MCF 10A (cell line): ENCODE measurements around the gene KLK2. TPM values are rescaled to one million over a fixed set of nuclear protein-coding genes. Genes with fewer than 3 reads are reported as not detected.

Source experiments
- BruUV-seq: library from RNA; stranded (reverse); fragments of 400-500 nt; replicated peaks from 2 replicates; lab custom pipeline; 2021; lab: Mats Ljungman, UMichigan
- CTCF ChIA-PET: fragments of 300-600 bp; sonication (Branson Sonifier 250); formaldehyde crosslinking; extraction: SDS; loops from one replicate; lab custom pipeline; 2021; ENCODE audit warnings: antibody characterized with exemption, inconsistent platforms; lab: Yijun Ruan, JAX
- POLR2A ChIA-PET: fragments of 300-600, 350-650 bp; sonication (Branson Sonifier 250); formaldehyde crosslinking; extraction: SDS; loops from one replicate; lab custom pipeline; 2020; ENCODE audit warnings: antibody characterized with exemption, inconsistent platforms; lab: Yijun Ruan, JAX
- DNase-seq: peaks from one replicate; pipeline ENCODE4 v3.0.0-alpha.2; 2018; ENCODE audit not compliant: unreplicated experiment
- H3K27ac Mint-ChIP-seq: one replicate; pipeline ENCODE4 v1.8.0; 2022; ENCODE audit warnings: mild to moderate bottlenecking, low read depth, mixed read lengths; ENCODE audit not compliant: unreplicated experiment
- H3K27me3 Mint-ChIP-seq: one replicate; pipeline ENCODE4 v1.8.0; 2022; ENCODE audit warnings: mixed read lengths; ENCODE audit not compliant: insufficient read depth, unreplicated experiment
- H3K36me3 Mint-ChIP-seq: one replicate; pipeline ENCODE4 v1.8.0; 2022; ENCODE audit warnings: mild to moderate bottlenecking, moderate library complexity, mixed read lengths; ENCODE audit not compliant: insufficient read depth, unreplicated experiment
- H3K4me1 Mint-ChIP-seq: one replicate; pipeline ENCODE4 v1.8.0; 2022; ENCODE audit warnings: mixed read lengths; ENCODE audit not compliant: insufficient read depth, unreplicated experiment
- H3K4me3 Mint-ChIP-seq: one replicate; pipeline ENCODE4 v1.8.0; 2022; ENCODE audit warnings: mild to moderate bottlenecking, moderate library complexity, mixed read lengths; ENCODE audit not compliant: unreplicated experiment
- H3K9me3 Mint-ChIP-seq: one replicate; pipeline ENCODE4 v1.8.0; 2022; ENCODE audit warnings: mixed read lengths; ENCODE audit not compliant: unreplicated experiment
- intact Hi-C: fragments of 100-400 bp; cut with micrococcal nuclease; formaldehyde crosslinking; loops from 2 replicates; pipeline ENCODE4 v1.14.1; 2022
- total RNA-seq: library from RNA; stranded (reverse); gene quantifications from 2 replicates; pipeline ENCODE4 v1.2.3, GENCODE V29; 2022
- TF ChIP-seq, protein P1 (sequence below): fragments of 200-600 bp; IDR thresholded peaks from one replicate; pipeline ENCODE4 v1.8.0; 2022; ENCODE audit warnings: antibody characterized with exemption, mild to moderate bottlenecking; ENCODE audit not compliant: unreplicated experiment

Gene KLK2
- total RNA-seq, 1 experiment from 2014 or later = not detected

- no TSS peak for BruUV-seq
- intact Hi-C loops = no loop called here
- TF ChIP-seq, protein P1, sequence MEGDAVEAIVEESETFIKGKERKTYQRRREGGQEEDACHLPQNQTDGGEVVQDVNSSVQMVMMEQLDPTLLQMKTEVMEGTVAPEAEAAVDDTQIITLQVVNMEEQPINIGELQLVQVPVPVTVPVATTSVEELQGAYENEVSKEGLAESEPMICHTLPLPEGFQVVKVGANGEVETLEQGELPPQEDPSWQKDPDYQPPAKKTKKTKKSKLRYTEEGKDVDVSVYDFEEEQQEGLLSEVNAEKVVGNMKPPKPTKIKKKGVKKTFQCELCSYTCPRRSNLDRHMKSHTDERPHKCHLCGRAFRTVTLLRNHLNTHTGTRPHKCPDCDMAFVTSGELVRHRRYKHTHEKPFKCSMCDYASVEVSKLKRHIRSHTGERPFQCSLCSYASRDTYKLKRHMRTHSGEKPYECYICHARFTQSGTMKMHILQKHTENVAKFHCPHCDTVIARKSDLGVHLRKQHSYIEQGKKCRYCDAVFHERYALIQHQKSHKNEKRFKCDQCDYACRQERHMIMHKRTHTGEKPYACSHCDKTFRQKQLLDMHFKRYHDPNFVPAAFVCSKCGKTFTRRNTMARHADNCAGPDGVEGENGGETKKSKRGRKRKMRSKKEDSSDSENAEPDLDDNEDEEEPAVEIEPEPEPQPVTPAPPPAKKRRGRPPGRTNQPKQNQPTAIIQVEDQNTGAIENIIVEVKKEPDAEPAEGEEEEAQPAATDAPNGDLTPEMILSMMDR = no peak
- CTCF ChIA-PET = interaction anchor here (0.6 kb wide), 1 partner anchor 17 kb away, joined by 3 read pairs; no protein-coding TSS in a partner anchor
- H3K27ac Mint-ChIP-seq = no peak overlapping the region
- peaks cover 3% of the 10 kb centered on the region for H3K9me3 Mint-ChIP-seq
- POLR2A ChIA-PET = no interaction called here
- H3K4me1 Mint-ChIP-seq = no peaks in the 10 kb centered on the region
- no peak for DNase-seq
- H3K27me3 Mint-ChIP-seq = peaks cover 25% of the 10 kb centered on the region
- peaks cover 4% of the 10 kb centered on the region for H3K36me3 Mint-ChIP-seq
- H3K4me3 Mint-ChIP-seq = no peak overlapping the region
Measured at GRCh38 chr19:50876456-50876855, 3.2 kb downstream of the KLK2 start.

GRCh38 chr19:50877338-50877737, 4.1 kb downstream of the KLK2 start:
- no TSS peak for BruUV-seq
- Mint-ChIP-seq H3K4me1 (no peaks in the 10 kb centered on the region), H3K4me3 (no peak overlapping the region), H3K9me3 (peaks cover 9% of the 10 kb centered on the region), H3K36me3 (peaks cover 4% of the 10 kb centered on the region), H3K27ac (no peak overlapping the region), H3K27me3 (peaks cover 29% of the 10 kb centered on the region)
- POLR2A ChIA-PET = no interaction called here
- TF ChIP-seq, protein P1 = no peak
- no peak for DNase-seq
- intact Hi-C loops = no loop called here
- CTCF ChIA-PET = no interaction called here

DNA sequence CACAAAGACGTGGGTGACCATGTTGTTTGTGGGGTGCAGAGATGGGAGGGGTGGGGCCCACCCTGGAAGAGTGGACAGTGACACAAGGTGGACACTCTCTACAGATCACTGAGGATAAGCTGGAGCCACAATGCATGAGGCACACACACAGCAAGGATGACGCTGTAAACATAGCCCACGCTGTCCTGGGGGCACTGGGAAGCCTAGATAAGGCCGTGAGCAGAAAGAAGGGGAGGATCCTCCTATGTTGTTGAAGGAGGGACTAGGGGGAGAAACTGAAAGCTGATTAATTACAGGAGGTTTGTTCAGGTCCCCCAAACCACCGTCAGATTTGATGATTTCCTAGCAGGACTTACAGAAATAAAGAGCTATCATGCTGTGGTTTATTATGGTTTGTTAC, 5.6 kb downstream of the KLK2 start:
- Mint-ChIP-seq H3K4me3 (no peak overlapping the region), H3K9me3 (peaks cover 9% of the 10 kb centered on the region), H3K4me1 (no peaks in the 10 kb centered on the region), H3K36me3 (peaks cover 4% of the 10 kb centered on the region), H3K27ac (no peak overlapping the region), H3K27me3 (peaks cover 38% of the 10 kb centered on the region)
- TF ChIP-seq, protein P1 = no peak
- ChIA-PET POLR2A (no interaction called here), CTCF (no interaction called here)
- intact Hi-C loops = no loop called here
- no peak for DNase-seq
- BruUV-seq = no TSS peak

GRCh38 chr19:50880241-50880640, 7.0 kb downstream of the KLK2 start:
- DNase-seq = no peak
- intact Hi-C loops = no loop called here
- Mint-ChIP-seq H3K27me3 (peaks cover 43% of the 10 kb centered on the region), H3K36me3 (peaks cover 4% of the 10 kb centered on the region), H3K9me3 (peaks cover 9% of the 10 kb centered on the region), H3K4me3 (no peak overlapping the region), H3K27ac (no peak overlapping the region), H3K4me1 (no peaks in the 10 kb centered on the region)
- TF ChIP-seq, protein P1 = no peak
- POLR2A ChIA-PET = no interaction called here
- CTCF ChIA-PET = no interaction called here
- BruUV-seq = no TSS peak
